Vagina (tissue), 2 donors: ENCODE measurements around the gene R3HDM4.

Experiments
- POLR2A ChIP-seq, 2 donors: fragments of 450-650 bp; IDR thresholded peaks; one replicate each; pipeline ENCODE4 v1.6.1; 2017; ENCODE audit warnings: antibody characterized with exemption in 2 of 2, mild to moderate bottlenecking in 2 of 2, moderate library complexity in 2 of 2
- POLR2AphosphoS5 ChIP-seq, 2 donors: sonication (generic); formaldehyde crosslinking; IDR thresholded peaks; one replicate each; pipeline ENCODE4 v1.9.0; 2017; ENCODE audit warnings: antibody characterized with exemption in 2 of 2, mild to moderate bottlenecking in 2 of 2, low read depth in 1 of 2; ENCODE audit not compliant: insufficient read depth in 1 of 2
- TF ChIP-seq, protein P1 (sequence below), 3 experiments: fragments of 450-650 bp in 2 of 3; fragments of 200-600 bp in 1 of 3; sonication (generic) in 1 of 3; IDR thresholded peaks; one replicate each; pipeline ENCODE4 v1.5.1; 2017 to 2019; ENCODE audit warnings: antibody characterized with exemption in 3 of 3, mild to moderate bottlenecking in 2 of 3, moderate library complexity in 2 of 3

DNA sequence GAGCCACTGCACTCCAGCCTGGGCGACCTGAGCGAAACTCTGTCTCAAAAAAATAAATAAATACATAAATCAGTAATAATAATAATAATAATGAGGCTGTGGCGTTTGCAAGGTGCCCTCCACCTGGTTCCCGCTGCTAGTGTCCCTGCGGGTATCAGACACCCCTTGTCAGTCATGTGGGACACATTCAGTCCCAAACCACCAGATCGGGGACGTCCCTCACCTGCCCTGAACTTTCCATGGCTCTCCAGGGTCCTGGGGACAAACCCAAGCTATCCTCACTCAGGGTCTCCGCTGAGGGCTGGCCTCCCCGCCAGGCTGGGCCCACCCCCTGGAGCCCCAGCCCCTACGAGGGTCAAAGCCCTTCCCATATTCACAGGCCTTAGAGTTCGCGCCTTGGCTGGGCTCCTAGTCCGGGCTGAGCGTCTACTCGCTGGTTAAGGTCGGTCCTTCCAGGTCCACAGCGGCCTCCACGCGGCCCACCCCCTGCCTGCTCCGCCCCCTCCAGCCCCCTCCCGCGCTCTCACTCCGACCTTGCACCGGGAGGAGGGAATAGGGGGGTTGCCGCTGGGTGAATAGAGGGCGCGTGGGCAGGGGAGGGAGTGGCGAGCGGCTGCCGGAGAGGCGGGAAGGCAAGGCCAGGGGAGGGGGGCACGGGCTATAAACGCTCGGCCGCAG, 3.8 kb upstream of the R3HDM4 start:
- TF ChIP-seq, protein P1, sequence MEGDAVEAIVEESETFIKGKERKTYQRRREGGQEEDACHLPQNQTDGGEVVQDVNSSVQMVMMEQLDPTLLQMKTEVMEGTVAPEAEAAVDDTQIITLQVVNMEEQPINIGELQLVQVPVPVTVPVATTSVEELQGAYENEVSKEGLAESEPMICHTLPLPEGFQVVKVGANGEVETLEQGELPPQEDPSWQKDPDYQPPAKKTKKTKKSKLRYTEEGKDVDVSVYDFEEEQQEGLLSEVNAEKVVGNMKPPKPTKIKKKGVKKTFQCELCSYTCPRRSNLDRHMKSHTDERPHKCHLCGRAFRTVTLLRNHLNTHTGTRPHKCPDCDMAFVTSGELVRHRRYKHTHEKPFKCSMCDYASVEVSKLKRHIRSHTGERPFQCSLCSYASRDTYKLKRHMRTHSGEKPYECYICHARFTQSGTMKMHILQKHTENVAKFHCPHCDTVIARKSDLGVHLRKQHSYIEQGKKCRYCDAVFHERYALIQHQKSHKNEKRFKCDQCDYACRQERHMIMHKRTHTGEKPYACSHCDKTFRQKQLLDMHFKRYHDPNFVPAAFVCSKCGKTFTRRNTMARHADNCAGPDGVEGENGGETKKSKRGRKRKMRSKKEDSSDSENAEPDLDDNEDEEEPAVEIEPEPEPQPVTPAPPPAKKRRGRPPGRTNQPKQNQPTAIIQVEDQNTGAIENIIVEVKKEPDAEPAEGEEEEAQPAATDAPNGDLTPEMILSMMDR (IDR thresholded peaks at IDR 0.05), result no peak
- TF ChIP-seq POLR2AphosphoS5 (IDR thresholded peaks at IDR 0.05; ENCODE audit: insufficient read depth in 1 of 2, low read depth in 1 of 2) (no peak), POLR2A (IDR thresholded peaks at IDR 0.05) (no peak)
